GM18505 (cell line): ENCODE results near the gene NAPA.

Experiments
- ATAC-seq: cut with Tn5 transposase; IDR thresholded peaks from one replicate; pipeline ENCODE4 v1.9.1; 2021; ENCODE audit not compliant: unreplicated experiment
- POLR2A ChIP-seq: IDR thresholded peaks from 4 replicates; pipeline ENCODE4 v1.6.1; 2011; ENCODE audit warnings: borderline replicate concordance; ENCODE audit not compliant: insufficient read depth, insufficient read length; ENCODE audit errors: extremely low read depth

The NAPA gene

GRCh38 chr19:47479701-47480503 lies 35.0 kb downstream of the NAPA start:
- ATAC-seq, result no peak
- TF ChIP-seq POLR2A, result no peak

- ATAC-seq, result no peak
- TF ChIP-seq POLR2A, result no peak
Measured at GRCh38 chr19:47476438-47476972, 38.4 kb downstream of the NAPA start.

- no peak for TF ChIP-seq POLR2A
- ATAC-seq, result no peak
Measured at GRCh38 chr19:47475465-47475864, 39.4 kb downstream of the NAPA start.

- ATAC-seq, result no peak
- no peak for TF ChIP-seq POLR2A
Measured at GRCh38 chr19:47473336-47473735, 41.5 kb downstream of the NAPA start.

- ATAC-seq, result no peak
- TF ChIP-seq POLR2A, result no peak
Measured at GRCh38 chr19:47471733-47472457, 43.0 kb downstream of the NAPA start, which contains the start of gene SLC8A2. SLC8A2 (minus strand) TSS chr19:47471893; CDS start chr19:47466403, 5,490 bp downstream.

- TF ChIP-seq POLR2A, result no peak
- ATAC-seq, result no peak
Measured at GRCh38 chr19:47471381-47471732, 43.5 kb downstream of the NAPA start.

- no peak for ATAC-seq
- TF ChIP-seq POLR2A, result no peak
Measured at GRCh38 chr19:47470447-47471195, 44.2 kb downstream of the NAPA start.

- no peak for TF ChIP-seq POLR2A
- no peak for ATAC-seq
Measured at GRCh38 chr19:47469719-47470118, 45.1 kb downstream of the NAPA start.

- ATAC-seq, result no peak
- no peak for TF ChIP-seq POLR2A
Measured at GRCh38 chr19:47469363-47469700, 45.5 kb downstream of the NAPA start.

- TF ChIP-seq POLR2A, result no peak
- no peak for ATAC-seq
Measured at GRCh38 chr19:47467914-47468313, 46.9 kb downstream of the NAPA start.

GRCh38 chr19:47465957-47466356 lies 48.9 kb downstream of the NAPA start:
- ATAC-seq, result no peak
- no peak for TF ChIP-seq POLR2A

GRCh38 chr19:47464675-47465419 lies 50.0 kb downstream of the NAPA start:
- no peak for TF ChIP-seq POLR2A
- ATAC-seq, result no peak

- ATAC-seq, result no peak
- no peak for TF ChIP-seq POLR2A
Measured at GRCh38 chr19:47461876-47462275, 53.0 kb downstream of the NAPA start.

GRCh38 chr19:47459477-47459876 lies 55.4 kb downstream of the NAPA start:
- TF ChIP-seq POLR2A, result no peak

GRCh38 chr19:47458672-47459071 lies 56.2 kb downstream of the NAPA start:
- no peak for ATAC-seq
- no peak for TF ChIP-seq POLR2A

More at GRCh38 chr19:47459477-47459876, 55.4 kb downstream of the NAPA start:
- ATAC-seq, result no peak
